ENCODE measurements around the gene LUC7L2.

The LUC7L2 gene

GRCh38 chr7:139358541-139359365 lies 941 bp upstream of the LUC7L2 start:
- no peak for TF ChIP-seq EZH2 (IDR thresholded peaks at IDR 0.05; ENCODE audit: borderline replicate concordance, low read depth, low read length, severe bottlenecking)
- TF ChIP-seq CTCF (IDR thresholded peaks at IDR 0.05; ENCODE audit: borderline replicate concordance, extremely low read depth, low read length, poor library complexity, severe bottlenecking) = no peak
- ATAC-seq (ENCODE audit: insufficient read depth, low read depth) (peak; percentile 8; the same call in 2 of the 3 replicates), DNase-seq (peak; percentile 71)
- Histone ChIP-seq H3K4me3 (ENCODE audit: low read depth in 1 of 2, low read length in 2 of 2) (peak overlapping the region; percentile 68 to 86), H3K9me3 (ENCODE audit: insufficient read depth, low read length, severe bottlenecking) (no peaks in the 10 kb centered on the region), H3K79me2 (ENCODE audit: insufficient read depth, low read length) (peaks cover 57% of the 10 kb centered on the region), H3K36me3 (ENCODE audit: insufficient read depth, low read length) (peaks cover 15% of the 10 kb centered on the region), H3K4me2 (ENCODE audit: insufficient read depth, low read length) (peak overlapping the region; percentile 65), H2AFZ (ENCODE audit: low read depth, low read length) (peak overlapping the region; percentile 70), H3K27ac (ENCODE audit: low read length) (peak overlapping the region; percentile 93), H3K4me1 (ENCODE audit: insufficient read depth, low read length) (peaks cover 33% of the 10 kb centered on the region), H3K9ac (ENCODE audit: low read depth, low read length) (peak overlapping the region; percentile 89), H3K27me3 (ENCODE audit: insufficient read depth, low read length, poor library complexity) (no peaks in the 10 kb centered on the region), H4K20me1 (ENCODE audit: insufficient read depth, low read length) (peaks cover 31% of the 10 kb centered on the region)

- no peaks in the 10 kb centered on the region for H3K9me3 ChIP-seq (ENCODE audit: insufficient read depth, low read length, severe bottlenecking)
- DNase-seq = peak; percentile 99
- peak overlapping the region; percentile 68 to 86 for H3K4me3 ChIP-seq (ENCODE audit: low read depth in 1 of 2, low read length in 2 of 2)
- H3K4me1 ChIP-seq (ENCODE audit: insufficient read depth, low read length) = peaks cover 44% of the 10 kb centered on the region
- H3K27ac ChIP-seq (ENCODE audit: low read length) = peak overlapping the region; percentile 98
- no peaks in the 10 kb centered on the region for H3K27me3 ChIP-seq (ENCODE audit: insufficient read depth, low read length, poor library complexity)
- peak overlapping the region; percentile 76 for H2AFZ ChIP-seq (ENCODE audit: low read depth, low read length)
- TF ChIP-seq EZH2 (IDR thresholded peaks at IDR 0.05; ENCODE audit: borderline replicate concordance, low read depth, low read length, severe bottlenecking) (no peak), CTCF (IDR thresholded peaks at IDR 0.05; ENCODE audit: borderline replicate concordance, extremely low read depth, low read length, poor library complexity, severe bottlenecking) (no peak)
- peak overlapping the region; percentile 89 for H3K9ac ChIP-seq (ENCODE audit: low read depth, low read length)
- peaks cover 46% of the 10 kb centered on the region for H4K20me1 ChIP-seq (ENCODE audit: insufficient read depth, low read length)
- peak; percentile 84 for ATAC-seq (ENCODE audit: insufficient read depth, low read depth)
- peaks cover 73% of the 10 kb centered on the region for H3K79me2 ChIP-seq (ENCODE audit: insufficient read depth, low read length)
- peaks cover 29% of the 10 kb centered on the region for H3K36me3 ChIP-seq (ENCODE audit: insufficient read depth, low read length)
- peak overlapping the region; percentile 84 for H3K4me2 ChIP-seq (ENCODE audit: insufficient read depth, low read length)
Measured at GRCh38 chr7:139360210-139360947, 685 bp downstream of the LUC7L2 start.

- Histone ChIP-seq H2AFZ (ENCODE audit: low read depth, low read length) (0 out of 2 replicates have a peak overlapping the region, but pooled peaks have one; percentile 59), H3K36me3 (ENCODE audit: insufficient read depth, low read length) (peaks cover 34% of the 10 kb centered on the region), H3K27ac (ENCODE audit: low read length) (peak overlapping the region; percentile 81), H3K79me2 (ENCODE audit: insufficient read depth, low read length) (peaks cover 79% of the 10 kb centered on the region), H3K9me3 (ENCODE audit: insufficient read depth, low read length, severe bottlenecking) (no peaks in the 10 kb centered on the region), H3K9ac (ENCODE audit: low read depth, low read length) (peak overlapping the region; percentile 89), H3K27me3 (ENCODE audit: insufficient read depth, low read length, poor library complexity) (no peaks in the 10 kb centered on the region), H3K4me2 (ENCODE audit: insufficient read depth, low read length) (peak overlapping the region; percentile 84), H3K4me1 (ENCODE audit: insufficient read depth, low read length) (peaks cover 44% of the 10 kb centered on the region), H3K4me3 (ENCODE audit: low read depth in 1 of 2, low read length in 2 of 2) (peak overlapping the region; percentile 68 to 86), H4K20me1 (ENCODE audit: insufficient read depth, low read length) (peaks cover 51% of the 10 kb centered on the region)
- no peak for ATAC-seq (ENCODE audit: insufficient read depth, low read depth)
- DNase-seq = no peak
- TF ChIP-seq CTCF (IDR thresholded peaks at IDR 0.05; ENCODE audit: borderline replicate concordance, extremely low read depth, low read length, poor library complexity, severe bottlenecking) = no peak
- no peak for TF ChIP-seq EZH2 (IDR thresholded peaks at IDR 0.05; ENCODE audit: borderline replicate concordance, low read depth, low read length, severe bottlenecking)
Measured at GRCh38 chr7:139360948-139361307, 1.2 kb downstream of the LUC7L2 start.

All from DND-41 (cell line).